ENCODE results near the gene PLAC9. TPM values are rescaled to one million over a fixed set of nuclear protein-coding genes. Genes with fewer than 3 reads are reported as not detected.

PLAC9 gene
- total and polyA plus RNA-seq, 2 donors (not counting 1 experiment from before 2014, with no cell fraction given), result 16.7 to 40.4 TPM

GRCh38 chr10:80173466-80173865 is 40.9 kb downstream of the PLAC9 start:
- no peak overlapping the region for H3K27ac ChIP-seq (ENCODE audit: insufficient read depth, low read length)
- H3K4me1 ChIP-seq (ENCODE audit: control insufficient read depth, extremely low read depth, insufficient read depth, low read length), result peaks cover 17% of the 10 kb centered on the region
- H3K36me3 ChIP-seq (ENCODE audit: control insufficient read depth, insufficient read depth, low read length), result peaks cover 36% of the 10 kb centered on the region
- no peak for DNase-seq (ENCODE audit: low read depth in 2 of 2)
- H3K79me2 ChIP-seq (ENCODE audit: control insufficient read depth, insufficient read depth, low read length), result peaks cover 91% of the 10 kb centered on the region
- peaks cover 1% of the 10 kb centered on the region for H4K20me1 ChIP-seq (ENCODE audit: control insufficient read depth, extremely low read depth, insufficient read depth, low read length)
- no peaks in the 10 kb centered on the region for H3K27me3 ChIP-seq (ENCODE audit: control insufficient read depth, insufficient read depth, low read length)
- TF ChIP-seq EZH2 (IDR thresholded peaks at IDR 0.05; ENCODE audit: low read length, missing control alignments) (no peak), CTCF (conservative IDR thresholded peaks at IDR 0.05 in 1 of 2, IDR thresholded peaks at IDR 0.05 in 1 of 2; ENCODE audit: low read depth in 1 of 2, low read length in 2 of 2) (no peak)
- no peak overlapping the region for H2AFZ ChIP-seq (ENCODE audit: low read length)
- H3K4me2 ChIP-seq (ENCODE audit: extremely low read depth, insufficient read depth, low read length), result no peak overlapping the region
- H3K9ac ChIP-seq (ENCODE audit: insufficient read depth, low read length), result no peak overlapping the region
- H3K9me3 ChIP-seq (ENCODE audit: control insufficient read depth, insufficient read depth, low read depth, low read length), result no peaks in the 10 kb centered on the region
- no peak overlapping the region for H3K4me3 ChIP-seq (replicated peaks in 1 of 4; ENCODE audit: control extremely low read depth in 1 of 4, insufficient read depth in 1 of 4, low read depth in 3 of 4, low read length in 4 of 4)

- H2AFZ ChIP-seq (ENCODE audit: low read length), result no peak overlapping the region
- no peaks in the 10 kb centered on the region for H3K27me3 ChIP-seq (ENCODE audit: control insufficient read depth, insufficient read depth, low read length)
- TF ChIP-seq EZH2 (IDR thresholded peaks at IDR 0.05; ENCODE audit: low read length, missing control alignments), result no peak
- TF ChIP-seq CTCF (conservative IDR thresholded peaks at IDR 0.05 in 1 of 2, IDR thresholded peaks at IDR 0.05 in 1 of 2; ENCODE audit: low read depth in 1 of 2, low read length in 2 of 2), result no peak
- H3K4me2 ChIP-seq (ENCODE audit: extremely low read depth, insufficient read depth, low read length), result no peak overlapping the region
- DNase-seq (ENCODE audit: low read depth in 2 of 2), result no peak
- H3K27ac ChIP-seq (ENCODE audit: insufficient read depth, low read length), result no peak overlapping the region
- no peaks in the 10 kb centered on the region for H3K9me3 ChIP-seq (ENCODE audit: control insufficient read depth, insufficient read depth, low read depth, low read length)
- peaks cover 21% of the 10 kb centered on the region for H3K4me1 ChIP-seq (ENCODE audit: control insufficient read depth, extremely low read depth, insufficient read depth, low read length)
- H3K9ac ChIP-seq (ENCODE audit: insufficient read depth, low read length), result no peak overlapping the region
- peaks cover 31% of the 10 kb centered on the region for H3K36me3 ChIP-seq (ENCODE audit: control insufficient read depth, insufficient read depth, low read length)
- no peak overlapping the region for H3K4me3 ChIP-seq (replicated peaks in 1 of 4; ENCODE audit: control extremely low read depth in 1 of 4, insufficient read depth in 1 of 4, low read depth in 3 of 4, low read length in 4 of 4)
- peaks cover 92% of the 10 kb centered on the region for H3K79me2 ChIP-seq (ENCODE audit: control insufficient read depth, insufficient read depth, low read length)
- H4K20me1 ChIP-seq (ENCODE audit: control insufficient read depth, extremely low read depth, insufficient read depth, low read length), result peaks cover 1% of the 10 kb centered on the region
Measured at GRCh38 chr10:80174641-80175395, 42.3 kb downstream of the PLAC9 start.

GRCh38 chr10:80176526-80176925 is 44.0 kb downstream of the PLAC9 start:
- Histone ChIP-seq H3K4me3 (replicated peaks in 1 of 4; ENCODE audit: control extremely low read depth in 1 of 4, insufficient read depth in 1 of 4, low read depth in 3 of 4, low read length in 4 of 4) (no peak overlapping the region), H3K9me3 (ENCODE audit: control insufficient read depth, insufficient read depth, low read depth, low read length) (no peaks in the 10 kb centered on the region), H3K4me1 (ENCODE audit: control insufficient read depth, extremely low read depth, insufficient read depth, low read length) (peaks cover 21% of the 10 kb centered on the region), H3K27me3 (ENCODE audit: control insufficient read depth, insufficient read depth, low read length) (no peaks in the 10 kb centered on the region), H3K27ac (ENCODE audit: insufficient read depth, low read length) (no peak overlapping the region), H3K36me3 (ENCODE audit: control insufficient read depth, insufficient read depth, low read length) (peaks cover 26% of the 10 kb centered on the region), H3K9ac (ENCODE audit: insufficient read depth, low read length) (no peak overlapping the region), H2AFZ (ENCODE audit: low read length) (no peak overlapping the region), H3K79me2 (ENCODE audit: control insufficient read depth, insufficient read depth, low read length) (peaks cover 93% of the 10 kb centered on the region), H3K4me2 (ENCODE audit: extremely low read depth, insufficient read depth, low read length) (no peak overlapping the region), H4K20me1 (ENCODE audit: control insufficient read depth, extremely low read depth, insufficient read depth, low read length) (peaks cover 1% of the 10 kb centered on the region)
- TF ChIP-seq EZH2 (IDR thresholded peaks at IDR 0.05; ENCODE audit: low read length, missing control alignments) (no peak), CTCF (conservative IDR thresholded peaks at IDR 0.05 in 1 of 2, IDR thresholded peaks at IDR 0.05 in 1 of 2; ENCODE audit: low read depth in 1 of 2, low read length in 2 of 2) (no peak)
- no peak for DNase-seq (ENCODE audit: low read depth in 2 of 2)
